ENCODE results near the gene LAG3.
A peak's percentile ranks its signal among the peaks of the same experiment; 100 is the strongest.

LAG3 gene

DNA sequence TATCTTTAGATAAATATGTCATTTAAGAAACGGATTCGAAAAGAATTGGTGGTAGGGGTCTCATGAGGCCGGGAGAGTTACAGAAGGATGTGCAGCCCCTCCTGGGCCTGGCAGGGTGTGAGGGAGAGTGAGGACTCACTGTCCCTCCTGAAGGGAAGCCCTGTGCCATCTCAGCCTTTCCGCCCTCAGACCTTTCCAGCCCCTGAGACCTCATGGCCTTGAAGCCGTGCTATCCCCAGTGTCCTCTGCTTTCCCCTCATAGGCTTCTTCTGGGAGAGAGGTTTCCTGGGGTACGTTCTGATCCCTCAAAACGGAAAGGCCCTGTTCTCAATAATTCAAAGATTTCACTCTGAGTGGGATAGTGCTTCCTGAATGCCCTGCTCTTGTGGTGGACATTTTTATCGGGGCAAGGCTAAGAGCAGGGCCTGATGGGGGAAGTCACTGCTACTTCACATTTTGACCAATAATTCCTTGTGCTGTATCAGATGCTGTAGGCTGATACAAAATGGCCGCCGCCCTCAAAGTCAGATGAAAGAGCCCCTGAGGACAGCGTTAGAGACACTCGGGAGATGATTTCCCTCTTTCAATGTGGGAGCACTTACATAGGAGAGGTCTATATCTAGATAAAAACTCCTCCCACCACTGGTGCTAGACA lies 18.3 kb downstream of the LAG3 start:
- DNase-seq (ENCODE audit: low read depth, low spot score) = peak; percentile 2

DNA sequence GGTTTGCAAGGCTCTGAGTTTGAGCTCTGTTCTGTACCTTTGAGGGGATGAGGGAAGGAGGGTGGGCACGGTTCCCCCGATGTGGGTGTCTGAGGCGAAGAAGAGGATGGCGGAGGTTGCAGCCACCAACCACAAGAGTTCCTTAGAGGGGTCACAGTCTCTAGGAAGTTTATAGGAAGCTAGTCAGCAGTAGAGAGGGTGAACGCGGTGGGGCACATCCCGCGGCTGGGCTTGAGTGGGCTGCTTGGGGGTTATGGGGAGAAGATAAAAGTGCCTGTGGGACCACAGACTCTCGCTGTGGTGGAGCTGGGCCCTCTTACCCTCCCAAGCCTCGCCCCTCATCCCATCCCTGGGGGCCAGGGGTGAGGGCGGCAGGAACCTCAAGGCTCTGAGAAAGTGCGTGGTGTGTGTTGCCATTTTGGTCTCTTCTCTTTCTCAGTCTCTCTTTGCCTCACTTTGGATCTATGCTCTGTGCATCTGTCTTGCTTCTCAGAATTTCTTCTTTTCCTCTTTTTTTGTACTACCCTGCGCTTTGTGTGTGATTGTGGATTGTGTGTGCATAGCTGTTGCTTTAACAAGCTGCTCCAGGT lies 19.7 kb downstream of the LAG3 start:
- DNase-seq (ENCODE audit: low read depth, low spot score) = peak; percentile 2

DNA sequence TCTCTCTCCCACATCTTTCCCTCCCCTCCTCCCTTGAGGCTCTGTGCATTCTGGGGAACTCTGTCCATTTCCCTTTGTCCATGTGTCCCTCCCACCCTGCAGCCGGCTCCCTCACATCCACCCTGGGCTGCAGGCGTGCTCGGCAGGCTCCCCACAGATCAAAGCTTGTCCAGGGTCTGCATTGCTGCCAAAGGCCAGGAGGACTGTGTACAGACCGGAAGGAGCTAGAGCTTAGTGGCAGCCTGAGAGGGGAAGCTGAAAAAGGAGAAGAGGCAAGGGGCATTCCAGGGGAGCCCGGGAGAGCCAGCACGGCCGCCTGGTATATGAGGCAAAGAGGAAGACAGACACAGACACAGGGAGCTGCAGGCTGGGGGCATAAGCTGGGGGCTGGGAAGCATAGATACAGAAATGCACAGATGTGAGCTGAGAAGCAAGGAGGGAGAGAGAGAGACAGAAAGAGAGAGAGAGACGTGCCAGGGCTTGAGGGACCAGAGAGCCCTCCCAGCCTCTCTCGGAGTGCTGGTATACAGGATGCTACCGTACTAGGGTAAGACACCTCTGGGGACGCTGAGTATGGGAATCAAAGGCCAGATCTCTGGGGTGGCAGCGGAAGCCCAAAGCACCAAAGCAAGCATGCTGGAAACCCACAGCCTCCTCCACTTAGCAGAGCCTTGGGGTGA lies 20.3 kb downstream of the LAG3 start:
- DNase-seq (ENCODE audit: low read depth, low spot score) = peak; percentile 68

DNA sequence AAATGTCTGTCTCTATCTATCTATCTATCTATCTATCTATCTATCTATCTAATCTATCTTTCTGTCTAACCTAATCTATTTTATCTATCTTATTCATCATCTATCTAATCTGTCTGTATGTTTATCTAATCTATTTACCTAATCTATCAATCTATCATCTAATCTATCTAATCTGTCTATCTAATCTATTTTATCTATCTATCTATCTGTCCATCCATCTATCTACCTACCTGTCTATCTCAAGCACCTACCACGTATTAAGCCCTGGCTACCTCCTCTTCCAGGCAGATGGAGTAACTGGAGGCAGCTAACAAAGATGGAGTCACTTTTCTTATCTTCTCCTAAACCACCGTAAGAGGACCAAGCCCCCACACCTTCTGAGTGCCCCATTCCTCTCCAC lies 22.8 kb downstream of the LAG3 start:
- DNase-seq (ENCODE audit: low read depth, low spot score) = no peak

DNA sequence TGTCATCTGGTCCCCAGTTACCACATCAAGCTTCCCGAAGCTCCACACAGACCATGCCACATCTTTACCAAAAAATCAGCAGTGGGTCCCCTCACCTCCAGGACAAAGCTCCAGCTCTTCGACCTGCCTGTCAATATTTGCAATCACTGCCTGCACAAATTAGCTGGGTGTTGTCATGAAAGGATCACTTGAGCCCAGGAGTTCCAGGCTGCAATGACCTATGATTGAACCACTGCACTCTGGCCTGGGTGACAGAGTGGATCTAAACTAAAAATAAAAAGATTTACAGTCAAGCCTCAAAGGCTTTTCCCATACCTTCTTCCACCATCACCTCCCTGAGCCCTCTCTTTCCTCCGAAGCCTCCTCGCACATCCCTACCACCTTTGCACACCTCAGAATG lies 24.3 kb downstream of the LAG3 start:
- no peak for DNase-seq (ENCODE audit: low read depth, low spot score)

DNA sequence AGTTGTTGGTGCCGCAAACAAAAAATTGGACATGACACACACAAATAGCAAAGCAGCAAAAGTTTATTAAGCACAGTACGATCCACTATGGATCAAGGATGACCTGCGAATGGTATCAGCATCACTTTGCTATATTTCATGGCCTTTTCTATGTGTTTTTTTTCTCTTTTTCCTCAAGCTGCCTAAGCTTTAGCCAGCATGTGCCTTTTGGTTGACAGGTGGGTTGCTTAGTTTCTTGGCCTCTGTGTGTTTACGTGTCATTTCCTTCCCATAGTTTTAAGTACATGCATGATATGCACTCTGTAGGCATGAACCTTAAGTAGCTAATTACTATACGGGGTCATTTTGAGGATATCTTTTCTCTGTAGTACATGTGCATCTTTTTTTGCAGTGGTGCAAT lies 26.8 kb downstream of the LAG3 start:
- no peak for DNase-seq (ENCODE audit: low read depth, low spot score)

DNA sequence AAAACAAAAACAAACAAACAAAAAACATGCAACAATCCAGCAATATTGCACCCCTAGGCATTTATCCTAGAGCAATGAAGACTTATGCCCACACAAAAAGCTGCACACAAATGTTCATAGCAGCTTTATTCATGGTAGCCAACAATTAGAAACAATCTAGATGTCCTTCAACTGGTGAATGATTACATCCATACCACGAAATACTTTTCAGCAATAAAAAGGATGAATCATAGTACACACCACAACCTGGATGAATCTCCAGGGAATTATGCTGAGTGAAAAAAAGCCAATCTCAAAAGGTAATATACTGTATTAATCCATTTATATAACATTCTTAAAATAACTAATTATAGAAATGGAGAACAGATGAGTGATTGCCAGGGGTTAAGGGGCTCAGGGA lies 34.9 kb downstream of the LAG3 start:
- DNase-seq (ENCODE audit: low read depth, low spot score) = no peak

DNA sequence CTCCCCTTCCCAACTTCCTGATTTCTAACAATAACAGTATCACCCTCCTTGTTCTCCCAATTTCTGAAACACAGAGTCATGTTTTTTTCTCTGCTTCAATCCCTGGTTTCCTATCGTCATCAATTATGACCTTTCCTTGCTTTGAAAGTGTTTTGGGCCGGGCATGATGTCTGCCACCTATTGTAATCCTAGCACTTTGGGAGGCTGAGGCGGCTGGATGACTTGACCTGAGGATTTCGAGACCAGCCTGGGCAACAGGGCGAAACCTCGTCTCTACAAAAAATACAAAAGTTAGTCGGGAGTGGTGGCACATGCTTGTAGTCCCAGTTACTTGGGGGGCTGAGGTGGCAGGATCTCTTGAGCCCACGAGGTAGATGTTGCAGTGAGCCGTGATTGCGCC lies 36.7 kb downstream of the LAG3 start:
- DNase-seq (ENCODE audit: low read depth, low spot score) = no peak

DNA sequence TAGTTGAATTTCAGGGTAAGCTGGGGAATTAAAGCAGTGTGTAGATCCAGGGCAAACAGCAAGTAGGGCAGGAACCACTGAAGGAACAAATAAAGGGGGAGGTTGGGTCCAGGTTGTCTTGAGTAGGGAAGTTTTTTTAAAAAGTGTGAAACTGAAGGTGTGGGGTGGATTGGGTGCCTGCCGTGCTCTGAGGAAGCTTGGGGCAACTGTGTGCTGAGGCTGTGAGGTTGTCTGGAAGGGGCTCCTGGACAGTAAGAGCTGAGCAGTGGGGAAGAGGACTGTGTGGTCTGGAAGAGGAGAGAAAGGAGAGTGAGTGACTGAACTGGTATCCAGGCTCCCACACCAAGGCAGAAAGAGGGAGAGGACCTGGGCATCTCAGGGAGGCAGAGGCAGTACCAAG lies 38.4 kb downstream of the LAG3 start:
- DNase-seq (ENCODE audit: low read depth, low spot score) = no peak

DNA sequence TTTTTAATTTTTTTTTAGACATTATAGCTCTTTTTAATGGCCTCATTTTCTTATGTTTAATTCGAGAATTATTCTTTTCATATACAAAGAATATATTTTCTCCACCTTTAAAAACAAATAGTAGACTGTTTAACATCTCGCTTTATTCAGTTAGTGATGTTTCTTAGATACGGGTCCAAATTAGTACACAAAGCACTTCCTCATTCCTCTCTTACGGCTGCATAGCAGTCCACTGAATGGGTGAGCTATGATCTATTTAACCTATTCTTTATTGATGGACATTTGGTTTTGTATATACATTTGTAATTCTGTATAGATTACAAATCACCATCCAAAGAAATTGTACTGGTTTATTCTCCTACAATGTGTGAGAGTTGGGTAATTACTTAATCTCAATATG lies 41.0 kb downstream of the LAG3 start:
- DNase-seq (ENCODE audit: low read depth, low spot score) = no peak

DNA sequence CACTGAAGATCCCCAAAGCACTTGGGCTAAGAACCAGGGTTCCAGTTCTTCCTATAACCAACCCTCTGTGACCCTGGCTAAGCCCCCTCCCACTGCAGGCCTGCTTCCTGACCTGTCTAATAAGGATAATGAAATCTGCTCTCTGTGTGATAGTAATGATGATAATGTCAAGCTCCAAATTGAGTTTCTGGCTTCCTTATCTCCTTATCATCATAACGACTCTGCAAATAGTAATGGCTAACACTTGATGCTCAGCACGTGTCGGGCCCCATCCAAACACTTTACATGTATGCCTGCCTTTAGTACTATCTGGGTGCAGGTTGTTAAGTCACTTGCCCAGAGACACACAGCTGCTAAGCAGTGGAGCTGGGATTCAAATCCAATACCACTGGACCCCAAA lies 44.3 kb downstream of the LAG3 start:
- DNase-seq (ENCODE audit: low read depth, low spot score) = no peak

DNA sequence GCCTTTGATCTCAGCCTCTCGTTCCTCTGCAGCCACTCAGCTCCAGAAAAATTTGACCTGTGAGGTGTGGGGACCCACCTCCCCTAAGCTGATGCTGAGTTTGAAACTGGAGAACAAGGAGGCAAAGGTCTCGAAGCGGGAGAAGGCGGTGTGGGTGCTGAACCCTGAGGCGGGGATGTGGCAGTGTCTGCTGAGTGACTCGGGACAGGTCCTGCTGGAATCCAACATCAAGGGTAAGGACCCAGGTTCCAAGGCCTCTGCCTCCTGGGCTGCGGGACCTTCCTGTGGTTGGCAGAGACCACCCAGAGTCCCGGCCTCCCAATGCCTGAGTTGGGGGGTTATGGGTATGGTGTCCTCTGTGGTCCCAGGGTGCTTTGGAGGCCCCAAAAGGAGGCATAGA lies 44.8 kb downstream of the LAG3 start:
- DNase-seq (ENCODE audit: low read depth, low spot score) = no peak

DNA sequence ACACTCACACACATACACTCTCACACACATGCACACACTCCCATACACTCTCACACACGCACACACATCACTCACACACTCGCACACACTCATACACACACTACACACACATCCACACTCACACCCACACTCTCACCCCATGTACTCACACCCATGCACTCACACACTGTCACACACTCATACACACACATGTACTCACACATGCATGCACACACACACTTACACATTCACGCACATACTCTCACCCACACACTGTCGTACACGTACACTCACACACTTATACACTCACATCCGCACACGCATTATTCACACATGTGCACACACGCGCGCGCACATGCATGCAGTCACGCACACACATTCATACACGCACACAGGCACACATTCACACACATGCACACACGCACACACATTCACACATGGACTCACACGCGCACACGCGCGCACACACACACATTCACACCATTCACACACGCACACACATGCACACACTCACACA lies 45.4 kb downstream of the LAG3 start:
- no peak for DNase-seq (ENCODE audit: low read depth, low spot score)

DNA sequence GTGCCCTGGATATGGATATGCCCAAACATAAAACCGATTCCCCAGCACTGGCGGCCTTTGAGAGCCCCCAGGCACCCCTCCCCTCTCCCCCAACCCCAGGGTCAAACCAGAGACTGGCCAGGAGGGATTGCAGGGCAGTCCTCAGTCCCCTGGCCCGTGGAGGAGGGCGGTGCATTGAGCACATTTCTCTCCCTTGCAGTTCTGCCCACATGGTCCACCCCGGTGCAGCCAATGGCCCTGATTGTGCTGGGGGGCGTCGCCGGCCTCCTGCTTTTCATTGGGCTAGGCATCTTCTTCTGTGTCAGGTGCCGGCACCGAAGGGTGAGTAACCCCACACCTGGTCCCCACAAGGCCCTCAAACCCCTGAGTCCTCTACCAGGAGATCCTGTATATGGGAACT lies 45.9 kb downstream of the LAG3 start:
- peak; percentile 25 for DNase-seq (ENCODE audit: low read depth, low spot score)

DNA sequence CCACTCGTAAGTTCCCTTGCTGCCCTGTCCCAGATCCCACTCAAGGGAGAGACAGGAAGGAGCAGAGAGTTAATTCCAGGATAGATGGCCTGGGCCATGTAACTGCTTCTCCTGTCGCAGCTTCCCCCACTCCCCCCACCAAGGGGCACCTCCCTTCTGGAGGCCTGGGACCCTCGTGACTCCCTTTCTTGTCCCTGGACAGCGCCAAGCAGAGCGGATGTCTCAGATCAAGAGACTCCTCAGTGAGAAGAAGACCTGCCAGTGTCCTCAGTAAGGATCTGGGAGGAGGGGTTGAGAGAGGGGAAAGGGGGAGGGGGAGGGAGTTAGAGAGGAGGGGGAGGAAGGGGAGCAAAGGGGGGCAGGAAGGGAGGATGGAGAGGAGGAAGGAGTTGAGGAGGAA lies 46.3 kb downstream of the LAG3 start:
- no peak for DNase-seq (ENCODE audit: low read depth, low spot score)

DNA sequence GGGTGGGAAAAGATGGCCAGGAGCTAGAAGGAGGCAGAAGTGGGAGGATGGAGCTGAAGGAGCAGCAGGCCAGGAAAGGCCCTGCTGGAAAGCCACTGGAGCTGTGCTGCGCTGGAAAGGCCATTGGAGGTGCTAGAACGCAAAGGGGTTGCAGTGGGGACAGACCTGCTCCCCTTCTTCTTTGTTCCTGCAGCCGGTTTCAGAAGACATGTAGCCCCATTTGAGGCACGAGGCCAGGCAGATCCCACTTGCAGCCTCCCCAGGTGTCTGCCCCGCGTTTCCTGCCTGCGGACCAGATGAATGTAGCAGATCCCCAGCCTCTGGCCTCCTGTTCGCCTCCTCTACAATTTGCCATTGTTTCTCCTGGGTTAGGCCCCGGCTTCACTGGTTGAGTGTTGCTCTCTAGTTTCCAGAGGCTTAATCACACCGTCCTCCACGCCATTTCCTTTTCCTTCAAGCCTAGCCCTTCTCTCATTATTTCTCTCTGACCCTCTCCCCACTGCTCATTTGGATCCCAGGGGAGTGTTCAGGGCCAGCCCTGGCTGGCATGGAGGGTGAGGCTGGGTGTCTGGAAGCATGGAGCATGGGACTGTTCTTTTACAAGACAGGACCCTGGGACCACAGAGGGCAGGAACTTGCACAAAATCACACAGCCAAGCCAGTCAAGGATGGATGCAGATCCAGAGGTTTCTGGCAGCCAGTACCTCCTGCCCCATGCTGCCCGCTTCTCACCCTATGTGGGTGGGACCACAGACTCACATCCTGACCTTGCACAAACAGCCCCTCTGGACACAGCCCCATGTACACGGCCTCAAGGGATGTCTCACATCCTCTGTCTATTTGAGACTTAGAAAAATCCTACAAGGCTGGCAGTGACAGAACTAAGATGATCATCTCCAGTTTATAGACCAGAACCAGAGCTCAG lies 47.0 kb downstream of the LAG3 start:
- DNase-seq (ENCODE audit: low read depth, low spot score) = peak; percentile 7

DNA sequence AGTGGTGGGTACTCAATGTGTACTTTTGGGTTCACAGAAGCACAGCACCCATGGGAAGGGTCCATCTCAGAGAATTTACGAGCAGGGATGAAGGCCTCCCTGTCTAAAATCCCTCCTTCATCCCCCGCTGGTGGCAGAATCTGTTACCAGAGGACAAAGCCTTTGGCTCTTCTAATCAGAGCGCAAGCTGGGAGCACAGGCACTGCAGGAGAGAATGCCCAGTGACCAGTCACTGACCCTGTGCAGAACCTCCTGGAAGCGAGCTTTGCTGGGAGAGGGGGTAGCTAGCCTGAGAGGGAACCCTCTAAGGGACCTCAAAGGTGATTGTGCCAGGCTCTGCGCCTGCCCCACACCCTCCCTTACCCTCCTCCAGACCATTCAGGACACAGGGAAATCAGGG lies 47.8 kb downstream of the LAG3 start:
- peak; percentile 6 for DNase-seq (ENCODE audit: low read depth, low spot score)

DNA sequence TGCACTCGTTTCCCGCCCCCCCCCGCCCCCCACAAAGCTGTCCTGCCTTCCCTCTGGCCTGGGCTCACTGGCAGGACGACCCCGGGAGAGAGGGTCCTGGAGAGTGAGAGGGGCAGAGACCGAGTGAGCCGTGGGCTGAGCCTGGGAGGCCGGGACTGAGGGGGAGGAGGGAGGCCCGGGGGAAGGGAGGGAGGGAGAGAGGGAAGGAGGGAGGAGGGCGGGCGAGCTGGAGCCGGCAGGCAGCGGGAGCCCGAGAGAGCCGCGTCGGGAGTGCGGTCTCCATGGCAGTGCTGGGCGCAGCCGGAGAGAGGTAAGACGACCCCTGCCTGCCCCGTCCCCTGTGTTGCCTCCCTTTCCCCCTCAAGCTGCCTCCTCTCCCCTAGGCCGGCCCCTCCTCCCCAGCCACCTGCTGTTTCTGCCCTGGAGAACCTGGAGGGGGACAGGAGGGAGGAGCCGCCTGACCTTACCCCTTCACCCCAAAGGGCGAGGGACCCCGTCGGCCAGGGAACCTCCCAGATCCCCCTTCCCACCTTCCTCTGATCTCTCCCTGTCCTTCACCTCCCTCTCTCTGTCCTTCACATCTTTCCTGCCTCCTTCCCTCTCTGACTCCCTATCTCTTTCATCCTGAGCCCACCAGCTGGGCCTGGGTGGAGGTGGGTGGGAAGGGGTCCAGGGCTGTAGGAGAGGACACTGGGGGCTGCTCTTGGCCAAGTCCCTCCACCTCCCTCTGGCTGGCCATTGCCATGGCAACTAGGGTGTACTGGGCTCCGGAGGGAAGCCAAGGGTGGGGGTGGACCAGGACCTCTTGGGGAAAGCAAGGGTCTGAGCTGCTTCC lies 49.5 kb downstream of the LAG3 start, which contains the start of gene GPR162:
Gene GPR162, plus strand, starts transcription at position 231 of the 835 bp plus-strand sequence. CDS start 2,078 bp downstream, outside the sequence.
- peak; percentile 71 for DNase-seq (ENCODE audit: low read depth, low spot score)

DNA sequence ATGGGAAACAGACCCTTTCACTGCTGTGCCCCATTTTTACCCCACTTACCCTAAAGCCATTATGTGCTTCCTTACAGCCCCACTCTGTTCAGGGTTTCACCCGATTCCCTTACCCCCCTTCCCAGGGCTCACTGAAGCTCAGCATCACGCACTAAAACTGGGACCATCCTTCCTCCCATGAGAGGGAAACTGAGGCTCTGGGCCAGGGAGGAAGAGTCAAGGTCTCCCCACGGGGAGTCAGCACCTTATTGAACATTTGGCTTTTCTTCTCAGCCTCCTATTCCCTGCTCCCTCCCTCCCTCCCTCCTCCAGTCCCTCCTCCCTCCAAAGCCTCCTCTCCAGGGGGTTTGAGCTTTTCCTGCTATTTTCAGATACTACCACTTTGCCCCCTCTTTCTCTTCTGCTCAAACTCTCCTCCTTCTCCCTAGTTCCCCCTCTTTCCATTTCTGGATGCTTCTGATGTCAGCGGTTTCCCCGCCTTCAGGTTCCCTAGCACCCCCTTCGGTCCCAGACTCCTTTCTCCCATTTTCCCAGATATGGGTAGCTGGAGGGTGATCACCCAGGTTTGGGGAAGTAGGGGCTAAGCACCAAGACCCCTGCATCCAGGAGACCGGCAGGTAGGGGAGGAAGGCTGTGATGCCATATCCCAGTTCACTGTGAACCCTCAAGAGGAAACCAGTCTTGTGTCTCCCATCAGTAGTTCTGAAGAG lies 50.3 kb downstream of the LAG3 start:
- no peak for DNase-seq (ENCODE audit: low read depth, low spot score)

All from ELF-1 (cell line).